Keratinocyte (primary cell): ENCODE data around the gene EBF3. TPM values are rescaled to one million over a fixed set of nuclear protein-coding genes. Genes with fewer than 3 reads are reported as not detected.

Source experiments
- DNase-seq: peaks from one replicate; pipeline ENCODE4 v3.0.0-alpha.2; 2011; ENCODE audit warnings: low read depth, missing footprints, low spot score
- FAIRE-seq: peaks from 2 replicates; lab custom pipeline; 2011; peaks lifted over from hg19 to GRCh38; lab: Jason Lieb, UNC
- H2AFZ ChIP-seq: 2 replicates; pipeline ENCODE4 v1.6.0; 2012; ENCODE audit warnings: low read length, control low read depth, inconsistent platforms; ENCODE audit not compliant: control insufficient read depth
- H3K27ac ChIP-seq: 2 replicates; pipeline ENCODE4 v1.5.1; 2011; ENCODE audit warnings: low read length; ENCODE audit not compliant: control insufficient read depth, insufficient read depth
- H3K27me3 ChIP-seq: 3 replicates; pipeline ENCODE4 v1.6.0; 2011; ENCODE audit warnings: low read length; ENCODE audit not compliant: control insufficient read depth, insufficient read depth; ENCODE audit errors: extremely low read depth
- H3K36me3 ChIP-seq, 2 experiments: 2 replicates in 1 of 2; 3 replicates in 1 of 2; pipeline ENCODE4 v1.5.1; 2011; ENCODE audit warnings: low read length in 2 of 2, mild to moderate bottlenecking in 1 of 2; ENCODE audit not compliant: control insufficient read depth in 2 of 2, insufficient read depth in 2 of 2; ENCODE audit errors: extremely low read depth in 1 of 2
- H3K4me1 ChIP-seq: 3 replicates; pipeline ENCODE4 v1.5.1; 2011; ENCODE audit warnings: low read length; ENCODE audit not compliant: control insufficient read depth, insufficient read depth; ENCODE audit errors: extremely low read depth
- H3K4me2 ChIP-seq: 3 replicates; pipeline ENCODE4 v1.6.0; 2011; ENCODE audit warnings: low read depth, low read length; ENCODE audit not compliant: control insufficient read depth, insufficient read depth; ENCODE audit errors: extremely low read depth
- H3K4me3 ChIP-seq, 3 experiments: fragments of 200-600 bp in 1 of 3; sonication (generic) in 1 of 3; 2 replicates in 2 of 3; 3 replicates in 1 of 3; pipeline ENCODE4 v1.5.1; 2011 to 2016; ENCODE audit warnings: low read length in 3 of 3, mild to moderate bottlenecking in 3 of 3, control low read depth in 2 of 3, inconsistent platforms in 1 of 3, low read depth in 1 of 3, mixed read lengths in 1 of 3, mixed run types in 1 of 3, moderate library complexity in 1 of 3; ENCODE audit not compliant: control insufficient read depth in 2 of 3, insufficient read depth in 2 of 3; ENCODE audit errors: extremely low read depth in 1 of 3
- H3K79me2 ChIP-seq: 2 replicates; pipeline ENCODE4 v1.6.0; 2012; ENCODE audit warnings: low read length; ENCODE audit not compliant: control insufficient read depth, insufficient read depth
- H3K9ac ChIP-seq: 3 replicates; pipeline ENCODE4 v1.6.0; 2011; ENCODE audit warnings: low read length; ENCODE audit not compliant: control insufficient read depth, insufficient read depth; ENCODE audit errors: extremely low read depth
- H3K9me1 ChIP-seq: 3 replicates; pipeline ENCODE4 v1.6.0; 2011; ENCODE audit warnings: low read length; ENCODE audit not compliant: control insufficient read depth, insufficient read depth; ENCODE audit errors: extremely low read depth
- H3K9me3 ChIP-seq: 2 replicates; pipeline ENCODE4 v1.5.1; 2012; ENCODE audit warnings: low read depth, low read length; ENCODE audit not compliant: control insufficient read depth
- H4K20me1 ChIP-seq: 3 replicates; pipeline ENCODE4 v1.6.0; 2011; ENCODE audit warnings: low read length; ENCODE audit not compliant: control insufficient read depth, insufficient read depth; ENCODE audit errors: extremely low read depth
- EZH2 ChIP-seq: IDR thresholded peaks from one replicate; pipeline ENCODE4 v1.6.1; 2012; ENCODE audit warnings: inconsistent platforms, mild to moderate bottlenecking, low read length, moderate library complexity
- dilution Hi-C: fragments of 300-500 bp; cut with MboI; formaldehyde crosslinking; loops from one replicate; pipeline ENCODE4 v1.7.0; 2020; ENCODE audit warnings: low sequenced_read_pairs; ENCODE audit not compliant: extremely low pct_ligation_motif_present
- polyA plus RNA-seq, 5 experiments: library from polyadenylated mRNA; depleted of rRNA in 3 of 5; stranded (reverse) in 3 of 5; stranded (forward) in 1 of 5; unstranded in 1 of 5; fragments of >200 nt; gene quantifications; 1 replicate in 1 of 5; 2 replicates in 3 of 5; 3 replicates in 1 of 5; pipeline versions ENCODE4 v1.2.1 to v1.2.3, GENCODE V29; 2011 to 2012; ENCODE audit warnings: missing spikeins in 2 of 5, low read depth in 1 of 5, low replicate concordance in 1 of 5
- TF ChIP-seq, protein P1 (sequence below), 3 experiments: IDR thresholded peaks in 1 of 3; conservative IDR thresholded peaks in 1 of 3; optimal IDR thresholded peaks in 1 of 3; 2 replicates in 2 of 3; 3 replicates in 1 of 3; pipeline versions ENCODE3 to v1.5.1; 2011; ENCODE audit warnings: low read length in 3 of 3, mild to moderate bottlenecking in 3 of 3, moderate library complexity in 2 of 3, control low read depth in 1 of 3, inconsistent platforms in 1 of 3; ENCODE audit not compliant: insufficient read depth in 2 of 3; ENCODE audit errors: extremely low read depth in 1 of 3

Gene EBF3
- polyA plus RNA-seq, 1 donor (not counting 4 experiments of a cell fraction or from before 2014, with no cell fraction given): not detected

DNA sequence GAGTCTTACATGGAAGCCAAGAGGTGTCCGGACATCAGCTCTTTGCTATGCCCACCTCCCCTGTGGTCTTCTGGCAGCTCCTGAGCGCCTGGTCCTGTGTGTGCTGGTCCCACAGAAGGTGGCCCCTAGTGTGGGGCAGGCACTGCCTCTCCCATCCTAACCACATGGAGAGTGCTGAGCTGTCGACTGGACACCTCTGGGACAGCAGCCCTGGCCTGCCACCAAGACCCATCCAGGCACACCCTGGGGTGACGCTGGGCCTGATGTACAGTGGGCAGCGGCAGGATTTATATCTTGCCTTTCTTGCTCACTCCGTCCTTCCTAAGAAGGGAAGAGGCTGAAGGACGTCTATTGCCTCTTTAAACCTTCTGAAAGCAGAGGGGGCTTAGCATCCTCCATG is 98.7 kb downstream of the EBF3 start:
- H3K9me3 ChIP-seq: peaks cover 6% of the 10 kb centered on the region
- no peak overlapping the region for H3K4me3 ChIP-seq
- H3K36me3 ChIP-seq: no peaks in the 10 kb centered on the region
- H3K79me2 ChIP-seq: no peaks in the 10 kb centered on the region
- no peaks in the 10 kb centered on the region for H3K4me1 ChIP-seq
- no peaks in the 10 kb centered on the region for H3K9me1 ChIP-seq
- dilution Hi-C loops: no loop called here
- TF ChIP-seq, protein P1, sequence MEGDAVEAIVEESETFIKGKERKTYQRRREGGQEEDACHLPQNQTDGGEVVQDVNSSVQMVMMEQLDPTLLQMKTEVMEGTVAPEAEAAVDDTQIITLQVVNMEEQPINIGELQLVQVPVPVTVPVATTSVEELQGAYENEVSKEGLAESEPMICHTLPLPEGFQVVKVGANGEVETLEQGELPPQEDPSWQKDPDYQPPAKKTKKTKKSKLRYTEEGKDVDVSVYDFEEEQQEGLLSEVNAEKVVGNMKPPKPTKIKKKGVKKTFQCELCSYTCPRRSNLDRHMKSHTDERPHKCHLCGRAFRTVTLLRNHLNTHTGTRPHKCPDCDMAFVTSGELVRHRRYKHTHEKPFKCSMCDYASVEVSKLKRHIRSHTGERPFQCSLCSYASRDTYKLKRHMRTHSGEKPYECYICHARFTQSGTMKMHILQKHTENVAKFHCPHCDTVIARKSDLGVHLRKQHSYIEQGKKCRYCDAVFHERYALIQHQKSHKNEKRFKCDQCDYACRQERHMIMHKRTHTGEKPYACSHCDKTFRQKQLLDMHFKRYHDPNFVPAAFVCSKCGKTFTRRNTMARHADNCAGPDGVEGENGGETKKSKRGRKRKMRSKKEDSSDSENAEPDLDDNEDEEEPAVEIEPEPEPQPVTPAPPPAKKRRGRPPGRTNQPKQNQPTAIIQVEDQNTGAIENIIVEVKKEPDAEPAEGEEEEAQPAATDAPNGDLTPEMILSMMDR (optimal IDR thresholded peaks at IDR 0.05 in 1 of 3, IDR thresholded peaks at IDR 0.05 in 1 of 3, conservative IDR thresholded peaks at IDR 0.05 in 1 of 3; ENCODE audit: extremely low read depth in 1 of 3, insufficient read depth in 2 of 3, low read length in 3 of 3): no peak
- no peak for TF ChIP-seq EZH2
- no peak overlapping the region for H2AFZ ChIP-seq
- FAIRE-seq (no peak), DNase-seq (no peak)
- H3K9ac ChIP-seq: no peak overlapping the region
- H4K20me1 ChIP-seq: no peaks in the 10 kb centered on the region
- H3K27me3 ChIP-seq: no peaks in the 10 kb centered on the region
- H3K27ac ChIP-seq: no peak overlapping the region
- no peak overlapping the region for H3K4me2 ChIP-seq

DNA sequence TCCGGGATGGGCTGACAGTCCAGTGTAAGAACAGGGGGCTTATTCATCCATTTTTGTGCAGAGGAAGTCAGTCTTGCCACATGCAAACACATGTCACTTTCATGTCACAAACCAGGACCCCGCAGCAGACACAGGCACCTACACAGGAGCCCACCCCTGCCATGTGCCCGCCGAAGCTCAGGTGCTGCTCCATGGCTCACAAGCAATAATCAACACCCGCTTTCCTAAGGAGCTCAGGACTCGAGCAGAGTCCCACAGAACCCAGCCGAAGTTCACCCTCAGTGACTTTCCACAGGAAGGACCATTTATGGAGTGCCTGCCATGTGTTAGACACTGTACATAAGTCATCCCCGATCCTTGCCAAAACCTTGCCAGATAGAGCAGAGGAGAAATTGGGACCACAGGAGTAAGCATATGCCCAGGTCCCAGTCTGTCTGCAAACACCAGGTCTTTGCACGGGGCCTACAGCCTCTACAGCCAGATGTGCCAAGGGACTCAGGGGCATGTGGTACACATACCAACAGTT is 99.4 kb downstream of the EBF3 start:
- Histone ChIP-seq H2AFZ (no peak overlapping the region), H3K9me3 (peaks cover 8% of the 10 kb centered on the region), H3K4me1 (no peaks in the 10 kb centered on the region), H3K79me2 (no peaks in the 10 kb centered on the region), H3K36me3 (no peaks in the 10 kb centered on the region), H3K4me2 (no peak overlapping the region), H4K20me1 (no peaks in the 10 kb centered on the region), H3K9ac (no peak overlapping the region), H3K27ac (no peak overlapping the region), H3K27me3 (no peaks in the 10 kb centered on the region), H3K4me3 (no peak overlapping the region), H3K9me1 (no peaks in the 10 kb centered on the region)
- FAIRE-seq: no peak
- no peak for TF ChIP-seq EZH2
- TF ChIP-seq, protein P1 (optimal IDR thresholded peaks at IDR 0.05 in 1 of 3, IDR thresholded peaks at IDR 0.05 in 1 of 3, conservative IDR thresholded peaks at IDR 0.05 in 1 of 3; ENCODE audit: extremely low read depth in 1 of 3, insufficient read depth in 2 of 3, low read length in 3 of 3): no peak
- DNase-seq: no peak
- dilution Hi-C loops: no loop called here
